HepG2 (cell line): ENCODE data around the gene MAFF. TPM values are rescaled to one million over a fixed set of nuclear protein-coding genes. Genes with fewer than 3 reads are reported as not detected.

Experiments
- ADNP ChIP-seq: sonication (generic); formaldehyde crosslinking; IDR thresholded peaks from 2 replicates; pipeline ENCODE4 v1.4.0; 2020; ENCODE audit warnings: missing genetic modification reagents
- CC2D1A ChIP-seq: sonication (generic); formaldehyde crosslinking; IDR thresholded peaks from 2 replicates; pipeline ENCODE4 v1.8.1; 2023; ENCODE audit warnings: mild to moderate bottlenecking, missing genetic modification reagents
- DZIP1 ChIP-seq: sonication (generic); formaldehyde crosslinking; IDR thresholded peaks from 2 replicates; pipeline ENCODE4 v1.5.0; 2020; ENCODE audit warnings: mild to moderate bottlenecking, missing genetic modification reagents
- GTF3A ChIP-seq: sonication (generic); formaldehyde crosslinking; conservative IDR thresholded peaks from 2 replicates; pipeline ENCODE4 v1.4.0; 2020; ENCODE audit warnings: mild to moderate bottlenecking, missing genetic modification reagents
- HBP1 ChIP-seq: IDR thresholded peaks from 2 replicates; pipeline ENCODE4 v1.6.1; 2016; ENCODE audit warnings: low read depth, control low read depth
- HMGA1 ChIP-seq: sonication (generic); formaldehyde crosslinking; conservative IDR thresholded peaks from 2 replicates; pipeline ENCODE4 v1.4.0; 2020; ENCODE audit warnings: missing genetic modification reagents
- KAT7 ChIP-seq: IDR thresholded peaks from 2 replicates; pipeline ENCODE4 v1.6.1; 2018; ENCODE audit warnings: borderline replicate concordance, missing compliant biosample characterization
- MLLT10 ChIP-seq: sonication (generic); formaldehyde crosslinking; IDR thresholded peaks from 2 replicates; pipeline ENCODE4 v1.4.0; 2020; ENCODE audit warnings: missing genetic modification reagents
- NFKBIZ ChIP-seq: IDR thresholded peaks from 2 replicates; pipeline ENCODE4 v1.6.1; 2018; ENCODE audit warnings: missing genetic modification reagents, missing compliant biosample characterization
- NR3C1 ChIP-seq: sonication (generic); formaldehyde crosslinking; IDR thresholded peaks from 2 replicates; pipeline ENCODE4 v1.4.0; 2020; ENCODE audit warnings: missing genetic modification reagents
- PBX3 ChIP-seq: sonication (generic); formaldehyde crosslinking; IDR thresholded peaks from 2 replicates; pipeline ENCODE4 v1.8.1; 2023; ENCODE audit warnings: missing genetic modification reagents, inconsistent platforms, borderline replicate concordance
- POLR2AphosphoS5 ChIP-seq: IDR thresholded peaks from 2 replicates; pipeline ENCODE4 v1.6.1; 2012; ENCODE audit warnings: low read depth, low read length
- SRSF1 ChIP-seq: fragments of 200-400 bp; formaldehyde crosslinking; optimal IDR thresholded peaks from 2 replicates; pipeline ENCODE3; 2017; ENCODE audit warnings: mild to moderate bottlenecking, low read depth, low read length, moderate library complexity
- STAG1 ChIP-seq: sonication (generic); formaldehyde crosslinking; IDR thresholded peaks from 2 replicates; pipeline ENCODE4 v1.4.0; 2020; ENCODE audit warnings: missing genetic modification reagents
- TCF7L2 ChIP-seq: IDR thresholded peaks from 2 replicates; pipeline ENCODE4 v1.6.1; 2011; ENCODE audit warnings: mild to moderate bottlenecking, low read depth, low read length, moderate library complexity
- TOE1 ChIP-seq: sonication (generic); formaldehyde crosslinking; IDR thresholded peaks from 2 replicates; pipeline ENCODE4 v1.4.0; 2020; ENCODE audit warnings: mild to moderate bottlenecking, missing genetic modification reagents
- TRAFD1 ChIP-seq: sonication (generic); formaldehyde crosslinking; IDR thresholded peaks from 2 replicates; pipeline ENCODE4 v1.5.1; 2020; ENCODE audit warnings: missing genetic modification reagents, mild to moderate bottlenecking, borderline replicate concordance
- ZNF24 ChIP-seq: fragments of 450-650 bp; IDR thresholded peaks from 2 replicates; pipeline ENCODE4 v1.6.1; 2017; ENCODE audit warnings: antibody characterized with exemption, mild to moderate bottlenecking
- ZNF280D ChIP-seq: sonication (generic); formaldehyde crosslinking; IDR thresholded peaks from 2 replicates; pipeline ENCODE4 v1.5.1; 2020; ENCODE audit warnings: mild to moderate bottlenecking, missing genetic modification reagents
- ZNF619 ChIP-seq: sonication (generic); formaldehyde crosslinking; IDR thresholded peaks from 2 replicates; pipeline ENCODE4 v1.4.0; 2020; ENCODE audit warnings: mild to moderate bottlenecking, missing genetic modification reagents
- ZNF652 ChIP-seq: IDR thresholded peaks from 2 replicates; pipeline ENCODE4 v1.6.1; 2016; ENCODE audit warnings: low read depth, borderline replicate concordance
- polyA plus RNA-seq, 8 experiments: library from polyadenylated mRNA; depleted of rRNA in 3 of 8; stranded (reverse) in 7 of 8; unstranded in 1 of 8; fragments of >200 nt; fragmentation: Illumina TruSeq in 4 of 8; extraction: Trizol in 4 of 8; gene quantifications; 2 replicates each; pipeline versions ENCODE4 v1.2.1 to v1.2.3, GENCODE V29; 2011 to 2016; ENCODE audit warnings: low read depth in 4 of 8, missing spikeins in 1 of 8, mixed read lengths in 1 of 8; ENCODE audit not compliant: insufficient read depth in 1 of 8
- total RNA-seq, 5 experiments: library from RNA; depleted of rRNA; stranded (reverse); fragments of >200 nt; fragmentation: Illumina TruSeq; extraction: Trizol; gene quantifications; 2 replicates each; pipeline ENCODE4 v1.2.3, GENCODE V29; 2016; ENCODE audit warnings: low read depth in 1 of 5

The MAFF gene
- total and polyA plus RNA-seq, 2 of the 13 experiments (the other 11 are each of a cell fraction or from before 2014, with no cell fraction given): 5.4 to 14.3 TPM

- TF ChIP-seq TCF7L2 (no peak), TRAFD1 (CRISPR knock-in tag) (no peak), HBP1 (CRISPR knock-in tag) (no peak), KAT7 (CRISPR knock-in tag) (no peak), ZNF24 (no peak), CC2D1A (CRISPR knock-in tag) (no peak), ZNF280D (CRISPR knock-in tag) (0 out of 2 replicates have a peak, but pooled peaks have one; percentile 13), NR3C1 (no peak), STAG1 (CRISPR knock-in tag) (no peak), POLR2AphosphoS5 (peak; percentile 31; the same call in 1 of the 2 replicates), TOE1 (no peak), HMGA1 (CRISPR knock-in tag) (no peak), SRSF1 (no peak), ZNF652 (no peak), MLLT10 (CRISPR knock-in tag) (no peak), GTF3A (CRISPR knock-in tag) (no peak), DZIP1 (CRISPR knock-in tag) (no peak), PBX3 (no peak), ADNP (CRISPR knock-in tag) (no peak), ZNF619 (CRISPR knock-in tag) (no peak), NFKBIZ (CRISPR knock-in tag) (0 out of 2 replicates have a peak, but pooled peaks have one; percentile 40)
These were observed 20.8 kb upstream of the MAFF start (continued) for GRCh38 chr22:38180841-38181452.
